Brain microvascular endothelial cell (primary cell): Measurements from ENCODE around the gene PCSK1.
"Not testable (repeated sequence)": the region's sequence is repeated elsewhere in the genome, so short reads cannot be mapped to it uniquely, and the experiment has no call there.

Experiments used
- DNase-seq: peaks from one replicate; pipeline ENCODE4 v3.0.0-alpha.2; 2020
- H3K27ac ChIP-seq: fragments of 250-450 bp; sonication (Bioruptor Pico); 2 replicates; pipeline ENCODE4 v1.5.1; 2020; ENCODE audit warnings: mild to moderate bottlenecking, moderate library complexity
- H3K27me3 ChIP-seq: fragments of 250-450 bp; sonication (Bioruptor Pico); replicated peaks from 2 replicates; pipeline ENCODE4 v1.5.1; 2020; ENCODE audit warnings: mild to moderate bottlenecking
- H3K36me3 ChIP-seq: fragments of 250-450 bp; sonication (Bioruptor Pico); replicated peaks from 2 replicates; pipeline ENCODE4 v1.5.1; 2020; ENCODE audit warnings: mild to moderate bottlenecking
- H3K4me3 ChIP-seq: 2 replicates; pipeline ENCODE4 v1.5.1; 2011; ENCODE audit warnings: low read depth, mild to moderate bottlenecking, control low read depth, low read length, moderate library complexity
- CTCF ChIP-seq: IDR thresholded peaks from 2 replicates; pipeline ENCODE4 v1.5.1; 2011; ENCODE audit warnings: low read depth, mild to moderate bottlenecking, moderate library complexity, low read length, control low read depth, inconsistent platforms; ENCODE audit errors: missing control alignments
- in situ Hi-C: cut with HindIII; loops from 2 replicates; pipeline ENCODE4 v1.10.0; 2017; ENCODE audit warnings: low sequenced_read_pairs, low pct_ligation_motif_present

Gene PCSK1

GRCh38 chr5:96377167-96377566 is 55.9 kb downstream of the PCSK1 start:
- Histone ChIP-seq H3K4me3 (no peak overlapping the region), H3K27me3 (no peaks in the 10 kb centered on the region), H3K36me3 (no peaks in the 10 kb centered on the region), H3K27ac (no peak overlapping the region)
- in situ Hi-C loops = no loop called here
- no peak for TF ChIP-seq CTCF
- DNase-seq = peak; percentile 5

- no peak for TF ChIP-seq CTCF
- in situ Hi-C loops = no loop called here
- Histone ChIP-seq H3K36me3 (no peaks in the 10 kb centered on the region), H3K27ac (no peak overlapping the region), H3K27me3 (no peaks in the 10 kb centered on the region), H3K4me3 (no peak overlapping the region)
- DNase-seq = no peak
These were observed 58.4 kb downstream of the PCSK1 start for GRCh38 chr5:96374653-96375052.

GRCh38 chr5:96373381-96373733 is 59.7 kb downstream of the PCSK1 start:
- TF ChIP-seq CTCF = no peak
- Histone ChIP-seq H3K27ac (no peak overlapping the region), H3K36me3 (no peaks in the 10 kb centered on the region), H3K27me3 (no peaks in the 10 kb centered on the region), H3K4me3 (no peak overlapping the region)
- no peak for DNase-seq
- in situ Hi-C loops = no loop called here

GRCh38 chr5:96372726-96373380 is 60.2 kb downstream of the PCSK1 start:
- Histone ChIP-seq H3K27ac (no peak overlapping the region), H3K4me3 (no peak overlapping the region), H3K36me3 (no peaks in the 10 kb centered on the region), H3K27me3 (no peaks in the 10 kb centered on the region)
- no peak for TF ChIP-seq CTCF
- in situ Hi-C loops = no loop called here
- DNase-seq = no peak

GRCh38 chr5:96370976-96371375 is 62.1 kb downstream of the PCSK1 start:
- H3K27ac ChIP-seq = no peak overlapping the region
- H3K36me3 ChIP-seq = no peaks in the 10 kb centered on the region
- no peak for DNase-seq
- H3K27me3 ChIP-seq = no peaks in the 10 kb centered on the region
- TF ChIP-seq CTCF = no peak
- no peak overlapping the region for H3K4me3 ChIP-seq
- in situ Hi-C loops = no loop called here

GRCh38 chr5:96367337-96367736 is 65.7 kb downstream of the PCSK1 start:
- H3K36me3 ChIP-seq, in situ Hi-C loops, DNase-seq: not testable (repeated sequence)

More at GRCh38 chr5:96367337-96367736, 65.7 kb downstream of the PCSK1 start:
- not testable (repeated sequence) for H3K27ac ChIP-seq, H3K4me3 ChIP-seq, H3K27me3 ChIP-seq
